ENCODE data around the gene SIL1. TPM values are rescaled to one million over a fixed set of nuclear protein-coding genes. Genes with fewer than 3 reads are reported as not detected.

The SIL1 gene
- total RNA-seq, result 53.6 and 71.0 TPM in 2 replicates

GRCh38 chr5:139197710-139198669 is at the start of gene SIL1:
Gene SIL1, minus strand, starts transcription at chr5:139198368. Its CDS starts 70,525 bp downstream, at chr5:139127843.

Other genes starting within 250 kb of the SIL1 start
- 227 and 246 TPM in 2 replicates for gene MATR3, start 95.4 kb upstream of the SIL1 start, total RNA-seq
- gene PAIP2, start 143.5 kb upstream of the SIL1 start, total RNA-seq, result 67.0 and 70.0 TPM in 2 replicates
- gene SLC23A1, start 184.9 kb upstream of the SIL1 start, total RNA-seq, result not detected in 2 replicates
- gene MZB1, start 191.5 kb upstream of the SIL1 start, total RNA-seq, result 0.09 and 0.19 TPM in 2 replicates
- 0.72 and 1.2 TPM in 2 replicates for gene PROB1, start 196.7 kb upstream of the SIL1 start, total RNA-seq
- gene SPATA24, start 205.7 kb upstream of the SIL1 start, total RNA-seq, result 9.5 and 9.9 TPM in 2 replicates
- 5.3 and 9.4 TPM in 2 replicates for gene DNAJC18, start 241.2 kb upstream of the SIL1 start, total RNA-seq